ENCODE results near the gene CTH.
"Not testable (repeated sequence)": the region's sequence is repeated elsewhere in the genome, so short reads cannot be mapped to it uniquely, and the experiment has no call there.

CTH gene

GRCh38 chr1:70410604-70411359, at the start of gene CTH:
Gene CTH (plus strand): TSS chr1:70411268. CDS start chr1:70411416, 148 bp downstream.
- peak; percentile 74 to 88 (median 85) for DNase-seq (ENCODE audit: low read depth in 3 of 3)

- no peak for DNase-seq (ENCODE audit: low read depth in 3 of 3)
These were observed 49.2 kb upstream of the CTH start for GRCh38 chr1:70361727-70362398.

GRCh38 chr1:70364439-70364838, 46.6 kb upstream of the CTH start:
- no peak for DNase-seq (ENCODE audit: low read depth in 3 of 3)

GRCh38 chr1:70366425-70366952, 44.6 kb upstream of the CTH start:
- not testable (repeated sequence) for DNase-seq (ENCODE audit: low read depth in 3 of 3)

- DNase-seq (ENCODE audit: low read depth in 3 of 3), result not testable (repeated sequence)
These were observed 44.1 kb upstream of the CTH start for GRCh38 chr1:70366997-70367396.

- DNase-seq (ENCODE audit: low read depth in 3 of 3), result not testable (repeated sequence)
These were observed 43.7 kb upstream of the CTH start for GRCh38 chr1:70367397-70367796.

- DNase-seq (ENCODE audit: low read depth in 3 of 3), result not testable (repeated sequence)
These were observed 39.5 kb upstream of the CTH start for GRCh38 chr1:70371586-70371985.

- DNase-seq (ENCODE audit: low read depth in 3 of 3), result no peak
These were observed 38.6 kb upstream of the CTH start for GRCh38 chr1:70372426-70372825.

GRCh38 chr1:70373580-70373979, 37.5 kb upstream of the CTH start:
- DNase-seq (ENCODE audit: low read depth in 3 of 3), result not testable (repeated sequence)

- no peak for DNase-seq (ENCODE audit: low read depth in 3 of 3)
These were observed 34.9 kb upstream of the CTH start for GRCh38 chr1:70376196-70376595.

- no peak for DNase-seq (ENCODE audit: low read depth in 3 of 3)
These were observed 28.4 kb upstream of the CTH start for GRCh38 chr1:70382682-70383081.

GRCh38 chr1:70383483-70383882, 27.6 kb upstream of the CTH start:
- DNase-seq (ENCODE audit: low read depth in 3 of 3), result no peak

GRCh38 chr1:70384542-70384941, 26.5 kb upstream of the CTH start:
- no peak for DNase-seq (ENCODE audit: low read depth in 3 of 3)

- DNase-seq (ENCODE audit: low read depth in 3 of 3), result no peak
These were observed 25.6 kb upstream of the CTH start for GRCh38 chr1:70385477-70385876.

GRCh38 chr1:70386121-70386520, 24.9 kb upstream of the CTH start:
- no peak for DNase-seq (ENCODE audit: low read depth in 3 of 3)

GRCh38 chr1:70387507-70387906, 23.6 kb upstream of the CTH start:
- DNase-seq (ENCODE audit: low read depth in 3 of 3), result no peak

- no peak for DNase-seq (ENCODE audit: low read depth in 3 of 3)
These were observed 18.4 kb upstream of the CTH start for GRCh38 chr1:70392626-70393025.

- DNase-seq (ENCODE audit: low read depth in 3 of 3), result no peak
These were observed 14.5 kb upstream of the CTH start for GRCh38 chr1:70396607-70397006.

GRCh38 chr1:70397013-70397412, 14.1 kb upstream of the CTH start:
- no peak for DNase-seq (ENCODE audit: low read depth in 3 of 3)

- no peak for DNase-seq (ENCODE audit: low read depth in 3 of 3)
These were observed 10.7 kb upstream of the CTH start for GRCh38 chr1:70400335-70400734.

GRCh38 chr1:70401974-70402373, 9.1 kb upstream of the CTH start:
- DNase-seq (ENCODE audit: low read depth in 3 of 3), result no peak

- no peak for DNase-seq (ENCODE audit: low read depth in 3 of 3)
These were observed 7.3 kb upstream of the CTH start for GRCh38 chr1:70403759-70404158.

GRCh38 chr1:70405780-70406416, 5.2 kb upstream of the CTH start:
- DNase-seq (ENCODE audit: low read depth in 3 of 3), result no peak

All from stimulated activated CD4-positive, alpha-beta T cell treated with anti-CD3 and anti-CD28 coated beads, TNF-alpha, amount 100 ng/mL, for 48 hours (primary cell).